Spleen (tissue), 7 donors: ENCODE measurements around the gene DCHS2.

ENCODE experiments used
- POLR2A ChIP-seq, 3 donors: fragments of 450-650 bp; IDR thresholded peaks; one replicate each; pipeline ENCODE4 v1.5.1; 2017; ENCODE audit warnings: antibody characterized with exemption in 3 of 3, mild to moderate bottlenecking in 1 of 3
- POLR2AphosphoS5 ChIP-seq, 3 donors: sonication (generic); formaldehyde crosslinking; IDR thresholded peaks; one replicate each; pipeline ENCODE4 v1.5.1; 2017; ENCODE audit warnings: antibody characterized with exemption in 3 of 3
- TF ChIP-seq, protein P1 (sequence below), 11 experiments: fragments of 200-600 bp in 7 of 11; fragments of 450-650 bp in 4 of 11; sonication (generic) in 4 of 11; IDR thresholded peaks in 8 of 11; conservative IDR thresholded peaks in 3 of 11; 1 replicate in 7 of 11; 2 replicates in 4 of 11; pipeline versions ENCODE4 v1.4.0 to v1.8.0; 2016 to 2021; ENCODE audit warnings: antibody characterized with exemption in 11 of 11, inconsistent platforms in 4 of 11, mild to moderate bottlenecking in 1 of 11
- donor health status: DM: no; HTN: no; CAD: no; lungs with moderate emphysema.
- donor health status: DM: no; HTN: no; CAD: no.
- donor health status: DM: no; HTN: no; CAD: no.

DNA sequence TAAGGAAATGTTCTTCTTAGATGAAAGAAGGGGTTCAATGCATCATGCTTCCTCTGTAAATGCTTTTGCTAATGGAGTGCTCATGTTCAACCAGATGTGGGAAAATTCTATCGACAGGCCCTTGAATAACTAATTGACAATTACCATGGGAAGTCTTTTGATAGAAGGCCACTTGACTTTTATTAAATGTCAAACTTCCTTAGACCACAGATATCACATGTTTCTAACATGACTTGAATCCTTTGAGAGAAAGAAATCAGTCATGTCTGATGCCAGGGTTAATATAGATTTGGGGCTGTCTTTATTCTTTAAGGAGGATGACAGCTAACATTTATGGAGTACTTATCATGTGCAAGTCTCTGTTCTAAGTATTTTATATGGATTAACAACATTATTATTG, 280.1 kb downstream of the DCHS2 start:
- TF ChIP-seq, protein P1, sequence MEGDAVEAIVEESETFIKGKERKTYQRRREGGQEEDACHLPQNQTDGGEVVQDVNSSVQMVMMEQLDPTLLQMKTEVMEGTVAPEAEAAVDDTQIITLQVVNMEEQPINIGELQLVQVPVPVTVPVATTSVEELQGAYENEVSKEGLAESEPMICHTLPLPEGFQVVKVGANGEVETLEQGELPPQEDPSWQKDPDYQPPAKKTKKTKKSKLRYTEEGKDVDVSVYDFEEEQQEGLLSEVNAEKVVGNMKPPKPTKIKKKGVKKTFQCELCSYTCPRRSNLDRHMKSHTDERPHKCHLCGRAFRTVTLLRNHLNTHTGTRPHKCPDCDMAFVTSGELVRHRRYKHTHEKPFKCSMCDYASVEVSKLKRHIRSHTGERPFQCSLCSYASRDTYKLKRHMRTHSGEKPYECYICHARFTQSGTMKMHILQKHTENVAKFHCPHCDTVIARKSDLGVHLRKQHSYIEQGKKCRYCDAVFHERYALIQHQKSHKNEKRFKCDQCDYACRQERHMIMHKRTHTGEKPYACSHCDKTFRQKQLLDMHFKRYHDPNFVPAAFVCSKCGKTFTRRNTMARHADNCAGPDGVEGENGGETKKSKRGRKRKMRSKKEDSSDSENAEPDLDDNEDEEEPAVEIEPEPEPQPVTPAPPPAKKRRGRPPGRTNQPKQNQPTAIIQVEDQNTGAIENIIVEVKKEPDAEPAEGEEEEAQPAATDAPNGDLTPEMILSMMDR (IDR thresholded peaks at IDR 0.05 in 8 of 11, conservative IDR thresholded peaks at IDR 0.05 in 3 of 11) = no peak
- TF ChIP-seq POLR2AphosphoS5 (IDR thresholded peaks at IDR 0.05) (no peak), POLR2A (IDR thresholded peaks at IDR 0.05) (no peak)
